HCT116 (cell line): ENCODE results near the gene MED9. TPM values are rescaled to one million over a fixed set of nuclear protein-coding genes. Genes with fewer than 3 reads are reported as not detected.

ENCODE experiments used
- ATAC-seq: fragments of 200-7000 bp; cut with Tn5 transposase; 2 replicates; pipeline ENCODE4 v1.9.1; 2020; ENCODE audit warnings: mild to moderate bottlenecking, moderate library complexity
- BruUV-seq: library from RNA; stranded (reverse); fragments of 400-500 nt; replicated peaks from 2 replicates; lab custom pipeline; 2021; lab: Mats Ljungman, UMichigan
- CTCF ChIA-PET: fragments of 300-600 bp; sonication (Branson Sonifier 250); formaldehyde crosslinking; loops from one replicate; lab custom pipeline; 2021; ENCODE audit warnings: antibody characterized with exemption; lab: Charles Lee
- POLR2A ChIA-PET: fragments of 300-600, 350-600 bp; sonication (Branson Sonifier 250); formaldehyde crosslinking; loops from one replicate; lab custom pipeline; 2021; ENCODE audit warnings: antibody characterized with exemption; lab: Charles Lee
- RAD21 ChIA-PET, 2 experiments: fragments of 300-600 bp; sonication (Branson Sonifier 250); formaldehyde crosslinking; loops; one replicate each; lab custom pipeline; 2023; ENCODE audit warnings: low total read pairs in 2 of 2; ENCODE audit not compliant: uncharacterized antibody in 2 of 2, unreplicated experiment in 2 of 2, low non-redundant PET in 1 of 2; lab: Charles Lee
- DNase-seq: peaks from one replicate; pipeline ENCODE4 v3.0.0-alpha.2; 2010; ENCODE audit warnings: low read depth, low spot score
- H2AFZ ChIP-seq: fragments of 200-600 bp; shearing (Covaris generic), sonication (generic); 2 replicates; pipeline ENCODE4 v1.6.1; 2017; ENCODE audit warnings: low read depth, mixed run types, mixed read lengths, antibody characterized with exemption, low read length; ENCODE audit not compliant: poor library complexity, severe bottlenecking
- H3K27ac ChIP-seq: 2 replicates; pipeline ENCODE4 v1.5.1; 2012; ENCODE audit warnings: low read depth, low read length
- H3K27me3 ChIP-seq: fragments of 200-600 bp; sonication (generic); 2 replicates; pipeline ENCODE4 v1.6.1; 2016; ENCODE audit warnings: mixed run types, low read length, mixed read lengths; ENCODE audit not compliant: insufficient read depth
- H3K36me3 ChIP-seq, 2 experiments: fragments of 200-500 bp in 1 of 2; fragments of 200-600 bp in 1 of 2; sonication (Bioruptor generic) in 1 of 2; sonication (generic) in 1 of 2; 2 replicates each; pipeline versions ENCODE4 v1.5.1 to v1.6.1; 2014 to 2016; ENCODE audit warnings: low read length in 2 of 2, inconsistent platforms in 1 of 2, mixed read lengths in 1 of 2, mixed run types in 1 of 2; ENCODE audit not compliant: insufficient read depth in 2 of 2, control insufficient read depth in 1 of 2
- H3K4me1 ChIP-seq, 2 experiments: fragments of 200-600 bp in 1 of 2; sonication (generic) in 1 of 2; 2 replicates each; pipeline versions ENCODE4 v1.5.1 to v1.6.1; 2012 to 2017; ENCODE audit warnings: low read length in 2 of 2, inconsistent platforms in 1 of 2, mild to moderate bottlenecking in 1 of 2, mixed read lengths in 1 of 2, mixed run types in 1 of 2, moderate library complexity in 1 of 2; ENCODE audit not compliant: insufficient read depth in 2 of 2, control insufficient read depth in 1 of 2
- H3K4me2 ChIP-seq: fragments of 200-600 bp; sonication (generic); 2 replicates; pipeline ENCODE4 v1.6.1; 2017; ENCODE audit warnings: mixed run types, low read length, mixed read lengths
- H3K4me3 ChIP-seq, 2 experiments: fragments of 200-600 bp in 1 of 2; sonication (generic) in 1 of 2; replicated peaks in 1 of 2; 2 replicates each; pipeline ENCODE4 v1.5.1; 2011 to 2016; ENCODE audit warnings: low read length in 2 of 2, control low read depth in 1 of 2, low read depth in 1 of 2, mild to moderate bottlenecking in 1 of 2, mixed read lengths in 1 of 2, mixed run types in 1 of 2
- H3K79me2 ChIP-seq: fragments of 200-600 bp; sonication (generic); 2 replicates; pipeline ENCODE4 v1.6.1; 2017; ENCODE audit warnings: mild to moderate bottlenecking, mixed run types, low read length, moderate library complexity, mixed read lengths; ENCODE audit not compliant: insufficient read depth
- H3K9ac ChIP-seq: fragments of 200-600 bp; sonication (generic); 2 replicates; pipeline ENCODE4 v1.6.1; 2016; ENCODE audit warnings: low read length, mixed read lengths
- H3K9me2 ChIP-seq: fragments of 200-600 bp; sonication (generic), shearing (Covaris generic); 2 replicates; pipeline ENCODE4 v1.6.1; 2017; ENCODE audit warnings: mixed run types, mild to moderate bottlenecking, moderate library complexity; ENCODE audit not compliant: insufficient read depth
- H3K9me3 ChIP-seq, 2 experiments: fragments of 200-500 bp in 1 of 2; fragments of 200-600 bp in 1 of 2; sonication (Bioruptor generic) in 1 of 2; sonication (generic) in 1 of 2; 2 replicates each; pipeline ENCODE4 v1.6.1; 2014 to 2017; ENCODE audit warnings: low read length in 2 of 2, mixed read lengths in 2 of 2, inconsistent platforms in 1 of 2, low read depth in 1 of 2, mild to moderate bottlenecking in 1 of 2, mixed run types in 1 of 2, moderate library complexity in 1 of 2; ENCODE audit not compliant: control insufficient read depth in 1 of 2, insufficient read depth in 1 of 2
- H4K20me1 ChIP-seq: fragments of 200-600 bp; sonication (generic), shearing (Covaris generic); 2 replicates; pipeline ENCODE4 v1.6.1; 2017; ENCODE audit warnings: mixed run types, mild to moderate bottlenecking, moderate library complexity; ENCODE audit not compliant: insufficient read depth
- CBX3 ChIP-seq: IDR thresholded peaks from 2 replicates; pipeline ENCODE4 v1.6.1; 2012; ENCODE audit warnings: low read depth
- CEBPB ChIP-seq: IDR thresholded peaks from 2 replicates; pipeline ENCODE4 v1.6.1; 2012; ENCODE audit warnings: low read depth
- EGR1 ChIP-seq: IDR thresholded peaks from 2 replicates; pipeline ENCODE4 v1.6.1; 2012; ENCODE audit warnings: low read depth
- EZH2phosphoT487 ChIP-seq: fragments of 200-600 bp; IDR thresholded peaks from 2 replicates; pipeline ENCODE4 v1.6.1; 2018; ENCODE audit warnings: antibody characterized with exemption, borderline replicate concordance
- JUND ChIP-seq: IDR thresholded peaks from 2 replicates; pipeline ENCODE4 v1.6.1; 2012
- POLR2A ChIP-seq: IDR thresholded peaks from 2 replicates; pipeline ENCODE4 v1.7.0; 2011; ENCODE audit warnings: borderline replicate concordance; ENCODE audit not compliant: insufficient read depth, insufficient read length; ENCODE audit errors: extremely low read depth
- RAD21 ChIP-seq: IDR thresholded peaks from 2 replicates; pipeline ENCODE4 v1.6.1; 2012; ENCODE audit warnings: low read depth, mild to moderate bottlenecking
- SIN3A ChIP-seq: IDR thresholded peaks from 2 replicates; pipeline ENCODE4 v1.6.1; 2012; ENCODE audit warnings: low read depth
- TCF7L2 ChIP-seq: IDR thresholded peaks from 2 replicates; pipeline ENCODE4 v1.7.0; 2011; ENCODE audit warnings: borderline replicate concordance, inconsistent platforms; ENCODE audit not compliant: insufficient read depth, insufficient read length; ENCODE audit errors: extremely low read depth
- YY1 ChIP-seq: IDR thresholded peaks from 2 replicates; pipeline ENCODE4 v1.6.1; 2011; ENCODE audit warnings: low read length, low read depth, moderate library complexity, mild to moderate bottlenecking; ENCODE audit not compliant: insufficient replicate concordance; ENCODE audit errors: extremely low read depth
- ZFX ChIP-seq: fragments of 450-650 bp; IDR thresholded peaks from 2 replicates; pipeline ENCODE4 v1.6.1; 2017
- intact Hi-C: fragments of 100-400 bp; cut with micrococcal nuclease; formaldehyde crosslinking; loops from 2 replicates; pipeline ENCODE4 v1.10.0; 2022
- total RNA-seq: library from RNA; stranded (reverse); gene quantifications from one replicate; pipeline ENCODE4 v1.2.1, GENCODE V29; 2021; ENCODE audit not compliant: unreplicated experiment
- TF ChIP-seq, protein P1 (sequence below): IDR thresholded peaks from 2 replicates; pipeline ENCODE4 v1.6.1; 2012; ENCODE audit warnings: low read depth

MED9 gene
- total RNA-seq, 1 experiment from 2014 or later, result 13.9 TPM

- Histone ChIP-seq H2AFZ (no peak overlapping the region), H3K9me2 (no peaks in the 10 kb centered on the region), H3K9ac (no peak overlapping the region), H3K27me3 (no peaks in the 10 kb centered on the region), H3K79me2 (no peaks in the 10 kb centered on the region), H3K4me1 (no peaks in the 10 kb centered on the region), H3K4me3 (no peak overlapping the region), H3K36me3 (no peaks in the 10 kb centered on the region), H4K20me1 (no peaks in the 10 kb centered on the region), H3K27ac (no peak overlapping the region), H3K4me2 (no peak overlapping the region), H3K9me3 (no peaks in the 10 kb centered on the region)
- DNase-seq (no peak), ATAC-seq (no peak)
- ChIA-PET POLR2A (no interaction called here), RAD21 (no interaction called here), CTCF (no interaction called here)
- no TSS peak for BruUV-seq
- intact Hi-C loops, result no loop called here
- TF ChIP-seq EZH2phosphoT487 (no peak), RAD21 (no peak), CBX3 (no peak), TCF7L2 (no peak), YY1 (no peak), SIN3A (no peak), ZFX (no peak)
Measured at GRCh38 chr17:17434477-17434876, 42.3 kb upstream of the MED9 start.

GRCh38 chr17:17435323-17435722 lies 41.5 kb upstream of the MED9 start:
- intact Hi-C loops, result no loop called here
- H3K4me1 ChIP-seq, result no peaks in the 10 kb centered on the region

More at GRCh38 chr17:17435323-17435722, 41.5 kb upstream of the MED9 start:
- Histone ChIP-seq H3K9me2 (no peaks in the 10 kb centered on the region), H3K9ac (no peak overlapping the region), H3K4me3 (no peak overlapping the region), H3K27me3 (no peaks in the 10 kb centered on the region), H3K27ac (no peak overlapping the region), H3K36me3 (no peaks in the 10 kb centered on the region), H3K79me2 (no peaks in the 10 kb centered on the region), H3K4me2 (no peak overlapping the region), H3K9me3 (no peaks in the 10 kb centered on the region)
- ChIA-PET POLR2A (no interaction called here), RAD21 (no interaction called here), CTCF (no interaction called here)
- DNase-seq (no peak), ATAC-seq (no peak)
- no TSS peak for BruUV-seq
- TF ChIP-seq EZH2phosphoT487, result no peak
- TF ChIP-seq, protein P1, sequence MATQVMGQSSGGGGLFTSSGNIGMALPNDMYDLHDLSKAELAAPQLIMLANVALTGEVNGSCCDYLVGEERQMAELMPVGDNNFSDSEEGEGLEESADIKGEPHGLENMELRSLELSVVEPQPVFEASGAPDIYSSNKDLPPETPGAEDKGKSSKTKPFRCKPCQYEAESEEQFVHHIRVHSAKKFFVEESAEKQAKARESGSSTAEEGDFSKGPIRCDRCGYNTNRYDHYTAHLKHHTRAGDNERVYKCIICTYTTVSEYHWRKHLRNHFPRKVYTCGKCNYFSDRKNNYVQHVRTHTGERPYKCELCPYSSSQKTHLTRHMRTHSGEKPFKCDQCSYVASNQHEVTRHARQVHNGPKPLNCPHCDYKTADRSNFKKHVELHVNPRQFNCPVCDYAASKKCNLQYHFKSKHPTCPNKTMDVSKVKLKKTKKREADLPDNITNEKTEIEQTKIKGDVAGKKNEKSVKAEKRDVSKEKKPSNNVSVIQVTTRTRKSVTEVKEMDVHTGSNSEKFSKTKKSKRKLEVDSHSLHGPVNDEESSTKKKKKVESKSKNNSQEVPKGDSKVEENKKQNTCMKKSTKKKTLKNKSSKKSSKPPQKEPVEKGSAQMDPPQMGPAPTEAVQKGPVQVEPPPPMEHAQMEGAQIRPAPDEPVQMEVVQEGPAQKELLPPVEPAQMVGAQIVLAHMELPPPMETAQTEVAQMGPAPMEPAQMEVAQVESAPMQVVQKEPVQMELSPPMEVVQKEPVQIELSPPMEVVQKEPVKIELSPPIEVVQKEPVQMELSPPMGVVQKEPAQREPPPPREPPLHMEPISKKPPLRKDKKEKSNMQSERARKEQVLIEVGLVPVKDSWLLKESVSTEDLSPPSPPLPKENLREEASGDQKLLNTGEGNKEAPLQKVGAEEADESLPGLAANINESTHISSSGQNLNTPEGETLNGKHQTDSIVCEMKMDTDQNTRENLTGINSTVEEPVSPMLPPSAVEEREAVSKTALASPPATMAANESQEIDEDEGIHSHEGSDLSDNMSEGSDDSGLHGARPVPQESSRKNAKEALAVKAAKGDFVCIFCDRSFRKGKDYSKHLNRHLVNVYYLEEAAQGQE, result no peak
- TF ChIP-seq TCF7L2, result no peak
- TF ChIP-seq JUND, result no peak
- no peak for TF ChIP-seq CBX3
- TF ChIP-seq POLR2A, result no peak
- no peak for TF ChIP-seq CEBPB
- TF ChIP-seq EGR1, result no peak
- TF ChIP-seq, all 23 proteins: peak for 0
- H2AFZ ChIP-seq, result no peak overlapping the region
- no peaks in the 10 kb centered on the region for H4K20me1 ChIP-seq
